HepG2 (cell line): Measurements from ENCODE around the gene FKBP8. TPM values are rescaled to one million over a fixed set of nuclear protein-coding genes. Genes with fewer than 3 reads are reported as not detected.
A peak's percentile ranks its signal among the peaks of the same experiment; 100 is the strongest.

Source experiments
- ADNP ChIP-seq: sonication (generic); formaldehyde crosslinking; IDR thresholded peaks from 2 replicates; pipeline ENCODE4 v1.4.0; 2020; ENCODE audit warnings: missing genetic modification reagents
- ATRX ChIP-seq: sonication (generic); formaldehyde crosslinking; IDR thresholded peaks from 2 replicates; pipeline ENCODE4 v1.4.0; 2020; ENCODE audit warnings: missing genetic modification reagents, borderline replicate concordance
- CSRNP2 ChIP-seq: sonication (generic); formaldehyde crosslinking; conservative IDR thresholded peaks from 2 replicates; pipeline ENCODE4 v1.8.0; 2022; ENCODE audit warnings: low read depth, missing genetic modification reagents
- HNRNPL ChIP-seq: fragments of 200-400 bp; formaldehyde crosslinking; IDR thresholded peaks from 2 replicates; pipeline ENCODE4 v1.6.1; 2017; ENCODE audit warnings: mild to moderate bottlenecking, low read depth, low read length
- IRF1 ChIP-seq: sonication (generic); formaldehyde crosslinking; IDR thresholded peaks from 2 replicates; pipeline ENCODE4 v1.4.0; 2020; ENCODE audit warnings: low read depth, mild to moderate bottlenecking, missing genetic modification reagents
- MXD1 ChIP-seq: sonication (generic); formaldehyde crosslinking; IDR thresholded peaks from 2 replicates; pipeline ENCODE4 v1.4.0; 2020; ENCODE audit warnings: mild to moderate bottlenecking, missing genetic modification reagents
- ONECUT2 ChIP-seq: sonication (generic); formaldehyde crosslinking; IDR thresholded peaks from 2 replicates; pipeline ENCODE4 v1.4.0; 2020; ENCODE audit warnings: missing genetic modification reagents
- SMAD1 ChIP-seq: sonication (generic); formaldehyde crosslinking; IDR thresholded peaks from 2 replicates; pipeline ENCODE4 v1.4.0; 2020; ENCODE audit warnings: missing genetic modification reagents, low read depth, mild to moderate bottlenecking, borderline replicate concordance
- SOX5 ChIP-seq: IDR thresholded peaks from 2 replicates; pipeline ENCODE4 v1.6.1; 2016; ENCODE audit warnings: borderline replicate concordance
- ZNF260 ChIP-seq: sonication (generic); formaldehyde crosslinking; IDR thresholded peaks from 2 replicates; pipeline ENCODE4 v1.4.0; 2020; ENCODE audit warnings: missing genetic modification reagents, low read depth, mild to moderate bottlenecking, borderline replicate concordance
- ZNF3 ChIP-seq: IDR thresholded peaks from 2 replicates; pipeline ENCODE4 v1.7.0; 2017; ENCODE audit warnings: inconsistent platforms
- ZNF33A ChIP-seq: sonication (generic); formaldehyde crosslinking; IDR thresholded peaks from 2 replicates; pipeline ENCODE4 v1.5.1; 2020; ENCODE audit warnings: missing genetic modification reagents, mild to moderate bottlenecking, moderate library complexity, borderline replicate concordance
- ZNF350 ChIP-seq: sonication (generic); formaldehyde crosslinking; IDR thresholded peaks from 2 replicates; pipeline ENCODE4 v1.4.0; 2020; ENCODE audit warnings: mild to moderate bottlenecking, low read depth, missing genetic modification reagents, borderline replicate concordance
- ZNF431 ChIP-seq: sonication (generic); formaldehyde crosslinking; IDR thresholded peaks from 2 replicates; pipeline ENCODE4 v1.9.0; 2022; ENCODE audit warnings: missing genetic modification reagents, low read depth, mild to moderate bottlenecking, borderline replicate concordance
- ZNF558 ChIP-seq: sonication (generic); formaldehyde crosslinking; IDR thresholded peaks from 2 replicates; pipeline ENCODE4 v1.9.0; 2022; ENCODE audit warnings: mild to moderate bottlenecking, missing genetic modification reagents, borderline replicate concordance
- ZNF570 ChIP-seq: sonication (generic); formaldehyde crosslinking; IDR thresholded peaks from 2 replicates; pipeline ENCODE4 v1.4.0; 2020; ENCODE audit warnings: mild to moderate bottlenecking, missing genetic modification reagents, borderline replicate concordance
- ZNF672 ChIP-seq: sonication (generic); formaldehyde crosslinking; IDR thresholded peaks from 2 replicates; pipeline ENCODE4 v1.8.1; 2022; ENCODE audit warnings: missing genetic modification reagents
- polyA plus RNA-seq, 8 experiments: library from polyadenylated mRNA; depleted of rRNA in 3 of 8; stranded (reverse) in 7 of 8; unstranded in 1 of 8; fragments of >200 nt; fragmentation: Illumina TruSeq in 4 of 8; extraction: Trizol in 4 of 8; gene quantifications; 2 replicates each; pipeline versions ENCODE4 v1.2.1 to v1.2.3, GENCODE V29; 2011 to 2016; ENCODE audit warnings: low read depth in 4 of 8, missing spikeins in 1 of 8, mixed read lengths in 1 of 8; ENCODE audit not compliant: insufficient read depth in 1 of 8
- total RNA-seq, 5 experiments: library from RNA; depleted of rRNA; stranded (reverse); fragments of >200 nt; fragmentation: Illumina TruSeq; extraction: Trizol; gene quantifications; 2 replicates each; pipeline ENCODE4 v1.2.3, GENCODE V29; 2016; ENCODE audit warnings: low read depth in 1 of 5
- TF ChIP-seq, protein P1 (sequence below): sonication (generic); formaldehyde crosslinking; IDR thresholded peaks from 2 replicates; pipeline ENCODE4 v1.5.1; 2020; ENCODE audit warnings: missing genetic modification reagents, mild to moderate bottlenecking, borderline replicate concordance
- TF ChIP-seq, protein P2 (sequence below): sonication (generic); formaldehyde crosslinking; IDR thresholded peaks from 2 replicates; pipeline ENCODE4 v1.8.0; 2022; ENCODE audit warnings: missing genetic modification reagents, mild to moderate bottlenecking, moderate library complexity, borderline replicate concordance
- TF ChIP-seq, protein P3 (sequence below): sonication (generic); formaldehyde crosslinking; IDR thresholded peaks from 2 replicates; pipeline ENCODE4 v1.4.0; 2020; ENCODE audit warnings: missing genetic modification reagents

Gene FKBP8
- total and polyA plus RNA-seq, 2 of the 13 experiments (the other 11 are each of a cell fraction or from before 2014, with no cell fraction given) = 81.7 to 93.9 TPM

DNA sequence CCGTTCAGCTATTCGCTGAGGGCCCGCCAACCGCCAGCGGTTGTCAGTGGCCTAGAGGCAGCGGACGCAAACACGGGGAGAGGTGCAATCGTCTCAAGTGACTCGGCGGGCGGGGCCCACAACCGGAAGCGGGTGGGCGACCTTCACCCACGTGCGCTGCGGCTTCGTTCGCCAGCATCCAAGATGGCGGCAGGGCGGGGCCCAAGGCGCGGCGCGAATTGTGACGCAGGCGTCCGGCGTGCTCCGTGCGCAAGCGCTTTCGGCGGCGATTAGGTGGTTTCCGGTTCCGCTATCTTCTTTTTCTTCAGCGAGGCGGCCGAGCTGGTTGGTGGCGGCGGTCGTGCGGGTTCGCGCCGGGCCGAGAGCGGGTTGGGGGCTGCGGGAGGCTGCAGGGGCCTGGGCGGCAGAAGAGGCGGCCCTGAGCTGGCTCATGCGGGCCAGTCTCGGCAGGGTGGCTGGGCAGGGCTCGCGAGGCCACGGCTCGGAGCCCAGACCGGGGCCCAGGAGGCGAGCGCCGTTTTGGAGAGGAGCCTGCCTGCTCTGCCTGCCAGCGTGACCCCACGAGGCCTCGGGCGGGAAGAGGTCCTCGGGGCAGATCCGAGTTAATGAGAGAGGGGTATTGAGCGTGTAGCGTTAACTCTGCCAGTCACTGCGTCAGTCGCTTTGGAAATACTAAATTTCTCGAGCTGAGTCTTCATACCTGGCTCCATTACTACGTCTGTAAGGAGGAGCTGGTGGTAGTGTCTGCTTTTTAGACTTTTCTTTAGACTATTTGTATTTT lies 28.4 kb upstream of the FKBP8 start, which contains the start of gene UBA52 (continued):
- TF ChIP-seq ZNF3 (CRISPR knock-in tag) (0 out of 2 replicates have a peak, but pooled peaks have one; percentile 27), CSRNP2 (CRISPR knock-in tag) (no peak), ZNF350 (peak; percentile 84; the same call in 1 of the 2 replicates), ATRX (no peak), HNRNPL (0 out of 2 replicates have a peak, but pooled peaks have one; percentile 54), ZNF431 (peak; percentile 53; the same call in 1 of the 2 replicates), ZNF558 (CRISPR knock-in tag) (peak; percentile 56; the same call in 1 of the 2 replicates), ZNF672 (CRISPR knock-in tag) (no peak), SMAD1 (CRISPR knock-in tag) (peak; percentile 78; the same call in 1 of the 2 replicates), ZNF33A (CRISPR knock-in tag) (no peak), ADNP (CRISPR knock-in tag) (no peak), SOX5 (CRISPR knock-in tag) (peak; percentile 71; the same call in 1 of the 2 replicates), IRF1 (CRISPR knock-in tag) (no peak), ZNF570 (CRISPR knock-in tag) (no peak), ONECUT2 (no peak), ZNF260 (no peak), MXD1 (CRISPR knock-in tag) (peak; percentile 97)
- TF ChIP-seq, protein P1, sequence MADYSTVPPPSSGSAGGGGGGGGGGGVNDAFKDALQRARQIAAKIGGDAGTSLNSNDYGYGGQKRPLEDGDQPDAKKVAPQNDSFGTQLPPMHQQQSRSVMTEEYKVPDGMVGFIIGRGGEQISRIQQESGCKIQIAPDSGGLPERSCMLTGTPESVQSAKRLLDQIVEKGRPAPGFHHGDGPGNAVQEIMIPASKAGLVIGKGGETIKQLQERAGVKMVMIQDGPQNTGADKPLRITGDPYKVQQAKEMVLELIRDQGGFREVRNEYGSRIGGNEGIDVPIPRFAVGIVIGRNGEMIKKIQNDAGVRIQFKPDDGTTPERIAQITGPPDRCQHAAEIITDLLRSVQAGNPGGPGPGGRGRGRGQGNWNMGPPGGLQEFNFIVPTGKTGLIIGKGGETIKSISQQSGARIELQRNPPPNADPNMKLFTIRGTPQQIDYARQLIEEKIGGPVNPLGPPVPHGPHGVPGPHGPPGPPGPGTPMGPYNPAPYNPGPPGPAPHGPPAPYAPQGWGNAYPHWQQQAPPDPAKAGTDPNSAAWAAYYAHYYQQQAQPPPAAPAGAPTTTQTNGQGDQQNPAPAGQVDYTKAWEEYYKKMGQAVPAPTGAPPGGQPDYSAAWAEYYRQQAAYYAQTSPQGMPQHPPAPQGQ (CRISPR knock-in tag) = no peak
- TF ChIP-seq, protein P2, sequence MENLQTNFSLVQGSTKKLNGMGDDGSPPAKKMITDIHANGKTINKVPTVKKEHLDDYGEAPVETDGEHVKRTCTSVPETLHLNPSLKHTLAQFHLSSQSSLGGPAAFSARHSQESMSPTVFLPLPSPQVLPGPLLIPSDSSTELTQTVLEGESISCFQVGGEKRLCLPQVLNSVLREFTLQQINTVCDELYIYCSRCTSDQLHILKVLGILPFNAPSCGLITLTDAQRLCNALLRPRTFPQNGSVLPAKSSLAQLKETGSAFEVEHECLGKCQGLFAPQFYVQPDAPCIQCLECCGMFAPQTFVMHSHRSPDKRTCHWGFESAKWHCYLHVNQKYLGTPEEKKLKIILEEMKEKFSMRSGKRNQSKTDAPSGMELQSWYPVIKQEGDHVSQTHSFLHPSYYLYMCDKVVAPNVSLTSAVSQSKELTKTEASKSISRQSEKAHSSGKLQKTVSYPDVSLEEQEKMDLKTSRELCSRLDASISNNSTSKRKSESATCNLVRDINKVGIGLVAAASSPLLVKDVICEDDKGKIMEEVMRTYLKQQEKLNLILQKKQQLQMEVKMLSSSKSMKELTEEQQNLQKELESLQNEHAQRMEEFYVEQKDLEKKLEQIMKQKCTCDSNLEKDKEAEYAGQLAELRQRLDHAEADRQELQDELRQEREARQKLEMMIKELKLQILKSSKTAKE (CRISPR knock-in tag) = no peak
- TF ChIP-seq, protein P3, sequence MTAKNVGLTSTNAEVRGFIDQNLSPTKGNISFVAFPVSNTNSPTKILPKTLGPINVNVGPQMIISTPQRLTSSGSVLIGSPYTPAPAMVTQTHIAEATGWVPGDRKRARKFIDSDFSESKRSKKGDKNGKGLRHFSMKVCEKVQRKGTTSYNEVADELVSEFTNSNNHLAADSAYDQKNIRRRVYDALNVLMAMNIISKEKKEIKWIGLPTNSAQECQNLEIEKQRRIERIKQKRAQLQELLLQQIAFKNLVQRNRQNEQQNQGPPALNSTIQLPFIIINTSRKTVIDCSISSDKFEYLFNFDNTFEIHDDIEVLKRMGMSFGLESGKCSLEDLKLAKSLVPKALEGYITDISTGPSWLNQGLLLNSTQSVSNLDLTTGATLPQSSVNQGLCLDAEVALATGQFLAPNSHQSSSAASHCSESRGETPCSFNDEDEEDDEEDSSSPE (CRISPR knock-in tag) = peak; percentile 94
